GM10248 (cell line): ENCODE measurements around the gene PKNOX2.

Experiments
- CTCF ChIA-PET: fragments of 300-600 bp; sonication (Branson Sonifier 250); formaldehyde crosslinking; extraction: SDS; loops from one replicate; lab custom pipeline; 2021; ENCODE audit warnings: antibody characterized with exemption; lab: Yijun Ruan, JAX
- POLR2A ChIA-PET: fragments of 350-650 bp; sonication (Branson Sonifier 250); formaldehyde crosslinking; extraction: SDS; loops from one replicate; lab custom pipeline; 2020; ENCODE audit warnings: antibody characterized with exemption; lab: Yijun Ruan, JAX
- DNase-seq: peaks from one replicate; pipeline ENCODE4 v3.0.0; 2012; ENCODE audit errors: extremely low spot score
- TF ChIP-seq, protein P1 (sequence below): IDR thresholded peaks from 2 replicates; pipeline ENCODE4 v1.5.1; 2012; ENCODE audit warnings: mild to moderate bottlenecking, low read depth; ENCODE audit errors: extremely low read depth, missing control alignments, control extremely low read depth

PKNOX2 gene

DNA sequence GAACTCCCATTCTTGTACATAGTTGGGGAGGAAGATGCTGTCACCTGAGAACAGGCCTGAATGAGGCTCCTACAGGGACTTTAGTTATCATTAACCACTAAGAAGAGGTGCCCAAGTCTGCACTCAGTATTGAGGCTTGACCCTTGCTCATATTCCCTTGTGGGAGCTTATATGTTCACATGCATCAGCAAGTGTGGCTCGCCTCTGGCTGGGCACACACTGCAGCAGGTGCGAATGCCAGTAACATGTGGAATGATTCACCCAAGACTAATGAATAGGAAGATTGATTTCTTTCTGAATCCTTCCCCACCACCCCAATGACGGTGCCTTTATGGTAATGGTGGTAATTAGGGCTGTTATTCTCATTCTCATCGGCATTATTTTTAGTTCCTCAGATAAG lies 204.2 kb downstream of the PKNOX2 start:
- POLR2A ChIA-PET, result no interaction called here
- TF ChIP-seq, protein P1, sequence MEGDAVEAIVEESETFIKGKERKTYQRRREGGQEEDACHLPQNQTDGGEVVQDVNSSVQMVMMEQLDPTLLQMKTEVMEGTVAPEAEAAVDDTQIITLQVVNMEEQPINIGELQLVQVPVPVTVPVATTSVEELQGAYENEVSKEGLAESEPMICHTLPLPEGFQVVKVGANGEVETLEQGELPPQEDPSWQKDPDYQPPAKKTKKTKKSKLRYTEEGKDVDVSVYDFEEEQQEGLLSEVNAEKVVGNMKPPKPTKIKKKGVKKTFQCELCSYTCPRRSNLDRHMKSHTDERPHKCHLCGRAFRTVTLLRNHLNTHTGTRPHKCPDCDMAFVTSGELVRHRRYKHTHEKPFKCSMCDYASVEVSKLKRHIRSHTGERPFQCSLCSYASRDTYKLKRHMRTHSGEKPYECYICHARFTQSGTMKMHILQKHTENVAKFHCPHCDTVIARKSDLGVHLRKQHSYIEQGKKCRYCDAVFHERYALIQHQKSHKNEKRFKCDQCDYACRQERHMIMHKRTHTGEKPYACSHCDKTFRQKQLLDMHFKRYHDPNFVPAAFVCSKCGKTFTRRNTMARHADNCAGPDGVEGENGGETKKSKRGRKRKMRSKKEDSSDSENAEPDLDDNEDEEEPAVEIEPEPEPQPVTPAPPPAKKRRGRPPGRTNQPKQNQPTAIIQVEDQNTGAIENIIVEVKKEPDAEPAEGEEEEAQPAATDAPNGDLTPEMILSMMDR, result no peak
- DNase-seq, result no peak
- CTCF ChIA-PET, result interaction anchor here (0.9 to 2.8 kb wide), 3 partner anchors 13 to 227 kb away, joined by 3 to 16 read pairs (median 5); no protein-coding TSS in a partner anchor

DNA sequence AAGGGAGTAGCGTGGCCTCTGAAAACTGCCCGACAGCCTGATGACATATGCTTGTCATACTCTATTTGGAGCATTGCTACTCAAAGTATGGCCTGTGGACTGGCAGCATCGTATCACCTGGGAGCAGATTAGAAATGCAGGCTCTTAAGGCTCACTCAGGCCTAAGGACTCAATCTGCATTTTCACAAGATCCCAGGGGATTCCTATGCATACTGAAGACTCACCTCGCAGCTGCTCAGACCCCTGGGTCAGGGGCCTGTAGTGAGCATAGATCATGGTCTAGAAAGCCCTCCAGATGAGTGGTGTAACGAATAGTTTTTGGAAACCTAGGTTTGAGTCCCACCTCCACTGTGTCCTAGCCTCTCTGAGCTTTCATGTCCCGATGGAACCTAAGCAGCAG lies 205.3 kb downstream of the PKNOX2 start:
- no peak for DNase-seq
- TF ChIP-seq, protein P1, result no peak
- POLR2A ChIA-PET, result no interaction called here
- CTCF ChIA-PET, result interaction anchor here (2.8 kb wide), 1 partner anchor 23 kb away, joined by 16 read pairs; no protein-coding TSS in a partner anchor

DNA sequence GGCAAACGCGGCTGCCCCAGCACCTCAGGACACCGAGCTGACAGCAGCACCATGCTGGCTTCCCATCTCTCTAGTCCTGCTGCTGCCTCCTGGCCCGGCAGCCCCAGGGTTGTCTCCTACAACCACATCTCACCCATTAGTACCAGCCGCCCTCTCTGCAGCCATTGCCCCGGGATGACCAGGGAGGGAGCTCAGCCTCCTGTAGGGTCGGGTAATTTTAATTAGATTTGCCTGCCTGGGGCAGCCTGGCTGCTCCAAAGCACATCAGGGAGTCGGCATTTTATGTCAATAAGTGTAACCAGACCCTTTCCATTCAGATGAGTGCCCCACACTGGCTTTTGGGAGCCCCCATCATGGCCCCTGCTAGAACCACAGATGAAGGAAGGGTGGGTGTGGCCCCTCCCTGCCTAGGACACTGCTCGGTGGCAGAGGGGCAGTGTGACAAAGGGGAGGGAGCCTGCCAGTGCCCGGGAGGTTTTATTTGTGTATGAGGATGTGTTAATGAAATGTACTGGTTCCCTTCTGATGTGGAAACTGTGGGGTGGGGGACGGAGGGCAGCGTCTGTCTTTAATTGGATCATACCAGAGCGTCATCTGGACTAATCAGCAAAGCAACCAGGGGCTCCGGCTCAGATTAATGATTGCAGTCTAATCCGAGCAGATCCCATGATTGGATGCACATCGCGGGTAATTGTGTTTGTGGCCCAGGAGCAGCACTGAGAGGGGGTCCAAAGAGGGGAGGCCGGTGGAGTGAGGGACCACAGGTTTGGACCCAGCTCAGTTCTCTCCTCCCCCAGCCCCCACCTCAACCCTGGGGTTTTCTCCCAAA lies 206.2 kb downstream of the PKNOX2 start:
- TF ChIP-seq, protein P1, result no peak
- no peak for DNase-seq
- POLR2A ChIA-PET, result no interaction called here
- CTCF ChIA-PET, result interaction anchor here (1.0 kb wide), 2 partner anchors 24 to 83 kb away, joined by 3 to 4 read pairs; no protein-coding TSS in a partner anchor

DNA sequence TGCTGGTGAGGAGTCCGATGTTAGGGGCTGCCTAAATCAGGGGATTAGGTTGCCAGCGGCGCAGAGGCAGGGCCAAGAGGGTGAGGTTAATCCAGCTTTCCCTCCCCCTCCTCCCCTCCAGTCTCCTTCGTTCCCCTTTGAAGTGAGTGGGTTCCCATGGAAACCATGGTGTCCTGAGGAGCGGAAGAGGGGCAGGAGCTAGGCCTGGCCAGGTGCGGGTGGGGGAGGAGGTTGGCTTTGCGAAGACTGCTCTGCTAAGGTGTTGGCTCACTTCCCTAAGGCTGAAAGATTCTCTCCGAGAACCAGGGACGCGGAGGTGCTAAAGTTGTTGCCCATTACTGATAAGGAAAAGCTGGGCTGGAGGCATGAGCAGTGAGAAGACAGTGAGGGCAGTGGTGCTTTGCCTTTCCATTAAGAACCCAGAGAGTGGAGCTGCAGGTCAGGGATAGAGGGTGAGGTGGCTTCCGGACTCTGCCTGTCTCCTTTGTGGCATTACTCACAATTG lies 206.9 kb downstream of the PKNOX2 start:
- TF ChIP-seq, protein P1, result no peak
- POLR2A ChIA-PET, result no interaction called here
- DNase-seq, result no peak
- CTCF ChIA-PET, result interaction anchor here (1.0 to 3.4 kb wide), 3 partner anchors 25 to 82 kb away, joined by 3 to 13 read pairs (median 4); no protein-coding TSS in a partner anchor

DNA sequence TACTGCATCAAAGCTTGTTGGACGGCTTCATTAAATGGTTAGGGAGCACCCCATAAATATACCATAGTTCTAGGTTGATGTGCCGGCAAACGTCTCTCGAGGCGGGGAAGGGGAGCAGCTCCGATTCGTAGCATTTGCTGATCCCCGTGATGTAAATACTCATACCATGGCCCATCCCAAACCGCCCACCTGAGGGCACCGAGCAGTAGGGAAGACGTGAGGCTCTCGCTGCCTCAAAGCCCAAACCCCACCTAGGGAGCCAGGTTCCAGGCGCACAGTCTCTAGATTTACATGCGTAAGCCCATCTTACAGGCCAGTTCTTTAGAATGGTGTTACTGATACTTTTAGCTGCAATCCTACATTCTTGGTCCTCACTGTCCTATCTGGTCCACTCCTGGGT lies 207.5 kb downstream of the PKNOX2 start:
- no peak for DNase-seq
- TF ChIP-seq, protein P1, result no peak
- POLR2A ChIA-PET, result interaction anchor here (0.7 kb wide), 1 partner anchor 11 kb away, joined by 3 read pairs; no protein-coding TSS in a partner anchor
- CTCF ChIA-PET, result interaction anchor here (1.0 to 3.4 kb wide), 3 partner anchors 8 to 33 kb away, joined by 4 to 17 read pairs (median 13); no protein-coding TSS in a partner anchor

DNA sequence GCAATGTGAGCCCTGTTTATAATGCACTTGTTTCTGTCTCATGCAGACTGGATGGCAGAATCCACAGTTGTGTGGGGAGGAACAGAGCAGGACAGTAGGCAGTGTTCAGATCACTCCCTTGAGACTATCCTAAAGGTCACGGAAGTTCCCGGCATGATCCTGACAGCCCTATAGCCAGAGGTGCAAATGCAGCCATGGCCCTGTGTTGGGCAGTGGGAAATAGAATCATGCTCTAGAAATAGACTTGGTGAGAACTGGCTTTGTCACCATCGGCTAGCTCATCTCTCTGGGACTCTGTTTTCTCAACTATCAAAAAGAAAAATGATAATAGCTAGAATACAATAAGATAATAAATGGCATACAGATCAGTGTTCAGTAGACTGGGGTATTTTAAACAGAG lies 208.4 kb downstream of the PKNOX2 start:
- ChIA-PET CTCF (interaction anchor here (0.9 to 3.4 kb wide), 4 partner anchors 9 to 32 kb away, joined by 3 to 17 read pairs (median 10); no protein-coding TSS in a partner anchor), POLR2A (interaction anchor here (0.7 kb wide), 1 partner anchor 12 kb away, joined by 3 read pairs; no protein-coding TSS in a partner anchor)
- TF ChIP-seq, protein P1, result no peak
- DNase-seq, result no peak
